GM12865 (cell line): ENCODE measurements around the gene RRAGB.

Experiments used
- DNase-seq: peaks from one replicate; pipeline ENCODE4 v3.0.0; 2010; ENCODE audit warnings: low read depth
- H3K4me3 ChIP-seq: 2 replicates; pipeline ENCODE4 v1.5.1; 2011; ENCODE audit warnings: mild to moderate bottlenecking, low read depth, low read length, control low read depth
- TF ChIP-seq, protein P1 (sequence below): IDR thresholded peaks from 2 replicates; pipeline ENCODE4 v1.5.1; 2011; ENCODE audit warnings: low read length, control low read depth, low read depth, inconsistent platforms; ENCODE audit not compliant: insufficient read depth; ENCODE audit errors: missing control alignments

Gene RRAGB

DNA sequence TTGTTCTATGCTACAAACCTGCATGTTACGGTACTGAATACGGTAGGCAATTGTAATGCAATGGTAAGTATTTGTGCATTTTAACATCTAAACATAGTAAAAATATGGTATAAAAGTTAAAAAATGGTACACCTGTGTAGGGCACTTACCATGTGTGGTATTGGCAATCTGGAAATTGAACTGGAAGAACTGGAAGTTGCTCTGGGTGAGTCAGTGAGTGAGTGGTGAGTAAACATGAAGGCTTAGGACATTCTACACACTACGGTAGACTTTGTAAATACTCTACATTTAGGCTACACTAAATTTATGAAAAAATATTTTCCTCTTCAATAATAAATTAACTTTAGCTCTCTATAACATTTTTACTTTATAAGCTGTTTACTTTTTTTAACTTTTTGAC, 78.9 kb downstream of the RRAGB start:
- TF ChIP-seq, protein P1, sequence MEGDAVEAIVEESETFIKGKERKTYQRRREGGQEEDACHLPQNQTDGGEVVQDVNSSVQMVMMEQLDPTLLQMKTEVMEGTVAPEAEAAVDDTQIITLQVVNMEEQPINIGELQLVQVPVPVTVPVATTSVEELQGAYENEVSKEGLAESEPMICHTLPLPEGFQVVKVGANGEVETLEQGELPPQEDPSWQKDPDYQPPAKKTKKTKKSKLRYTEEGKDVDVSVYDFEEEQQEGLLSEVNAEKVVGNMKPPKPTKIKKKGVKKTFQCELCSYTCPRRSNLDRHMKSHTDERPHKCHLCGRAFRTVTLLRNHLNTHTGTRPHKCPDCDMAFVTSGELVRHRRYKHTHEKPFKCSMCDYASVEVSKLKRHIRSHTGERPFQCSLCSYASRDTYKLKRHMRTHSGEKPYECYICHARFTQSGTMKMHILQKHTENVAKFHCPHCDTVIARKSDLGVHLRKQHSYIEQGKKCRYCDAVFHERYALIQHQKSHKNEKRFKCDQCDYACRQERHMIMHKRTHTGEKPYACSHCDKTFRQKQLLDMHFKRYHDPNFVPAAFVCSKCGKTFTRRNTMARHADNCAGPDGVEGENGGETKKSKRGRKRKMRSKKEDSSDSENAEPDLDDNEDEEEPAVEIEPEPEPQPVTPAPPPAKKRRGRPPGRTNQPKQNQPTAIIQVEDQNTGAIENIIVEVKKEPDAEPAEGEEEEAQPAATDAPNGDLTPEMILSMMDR: no peak
- H3K4me3 ChIP-seq: no peak overlapping the region
- DNase-seq: no peak

DNA sequence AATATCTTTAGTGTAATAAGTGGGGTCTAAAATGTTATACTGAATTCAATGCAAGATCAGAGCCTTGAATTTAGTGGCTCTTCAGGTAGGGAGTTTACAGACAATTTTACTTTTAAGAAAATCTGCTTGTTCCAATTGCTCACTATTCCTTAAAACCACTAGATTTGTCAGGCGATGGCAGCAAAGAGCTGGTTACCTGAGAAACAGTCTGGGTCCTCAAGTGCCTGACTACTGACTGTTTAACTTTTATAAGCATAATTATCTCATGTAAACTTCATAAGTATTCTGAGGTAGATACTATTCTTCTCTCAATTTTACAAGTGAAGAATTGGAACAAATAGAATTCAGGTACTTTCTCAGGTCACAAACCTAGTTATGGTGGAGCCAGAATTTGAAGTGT, 84.3 kb downstream of the RRAGB start:
- DNase-seq: peak; percentile 15

More for the DNA sequence above, 84.3 kb downstream of the RRAGB start:
- TF ChIP-seq, protein P1: no peak
- no peak overlapping the region for H3K4me3 ChIP-seq
